Endothelial cell of umbilical vein (primary cell): Measurements from ENCODE around the gene AUTS2.

Experiments
- CTCF ChIP-seq, 2 donors: IDR thresholded peaks; 1 replicate in 1 of 2; 2 replicates in 1 of 2; pipeline ENCODE4 v1.5.1; 2011; ENCODE audit warnings: low read length in 2 of 2, mild to moderate bottlenecking in 2 of 2, moderate library complexity in 2 of 2, control low read depth in 1 of 2, inconsistent platforms in 1 of 2, low read depth in 1 of 2; ENCODE audit not compliant: insufficient read depth in 1 of 2; ENCODE audit errors: extremely low read depth in 1 of 2
- POLR2A ChIP-seq: IDR thresholded peaks from 2 replicates; pipeline ENCODE4 v1.6.1; 2012; ENCODE audit warnings: low read depth, mild to moderate bottlenecking, control low read depth, low read length

GRCh38 chr7:70263471-70264255, 665.4 kb downstream of the AUTS2 start:
- TF ChIP-seq POLR2A (no peak), CTCF (IDR thresholded peaks at IDR 0.05; ENCODE audit: extremely low read depth in 1 of 2, insufficient read depth in 1 of 2, low read depth in 1 of 2, low read length in 2 of 2) (no peak)
